B cell (primary cell): ENCODE measurements around the gene GIT1. TPM values are rescaled to one million over a fixed set of nuclear protein-coding genes. Genes with fewer than 3 reads are reported as not detected.

Experiments
- ATAC-seq: fragments of 200-7000 bp; cut with Tn5 transposase; one replicate; pipeline ENCODE4 v1.10.0; 2021; ENCODE audit warnings: low read depth, mild to moderate bottlenecking, moderate number of reproducible peaks, moderate library complexity
- CTCF ChIA-PET: fragments of 350-600 bp; sonication (Branson Sonifier 250); formaldehyde crosslinking; loops from one replicate; lab custom pipeline; 2021; ENCODE audit warnings: antibody characterized with exemption, inconsistent platforms; lab: Charles Lee
- POLR2A ChIA-PET: fragments of 350-600 bp; sonication (Branson Sonifier 250); formaldehyde crosslinking; loops from one replicate; lab custom pipeline; 2021; ENCODE audit warnings: antibody characterized with exemption; lab: Charles Lee
- DNase-seq: peaks from one replicate; pipeline ENCODE4 v3.0.0; 2013
- H2AFZ ChIP-seq: 2 replicates; pipeline ENCODE4 v1.6.1; 2012; ENCODE audit warnings: mild to moderate bottlenecking, low read depth, low read length; ENCODE audit not compliant: insufficient read depth, poor library complexity, severe bottlenecking
- H3K27ac ChIP-seq, 2 donors: 1 replicate in 1 of 2; 2 replicates in 1 of 2; pipeline ENCODE4 v1.5.1; 2012 to 2013; ENCODE audit warnings: low read length in 2 of 2, mild to moderate bottlenecking in 2 of 2, moderate library complexity in 1 of 2
- H3K27me3 ChIP-seq, 4 experiments: fragments of 200-600 bp in 1 of 4; sonication (generic) in 1 of 4; replicated peaks in 1 of 4; 1 replicate in 2 of 4; 2 replicates in 2 of 4; pipeline versions ENCODE4 v1.6.1 to v1.7.0; 2013 to 2016; ENCODE audit warnings: low read length in 3 of 4, mild to moderate bottlenecking in 2 of 4, mixed read lengths in 1 of 4, moderate library complexity in 1 of 4; ENCODE audit not compliant: insufficient read depth in 4 of 4, control insufficient read depth in 3 of 4; ENCODE audit errors: control extremely low read depth in 1 of 4
- H3K36me3 ChIP-seq, 2 experiments: replicated peaks in 1 of 2; 1 replicate in 1 of 2; 2 replicates in 1 of 2; pipeline versions ENCODE4 v1.6.1 to v1.7.1; 2013; ENCODE audit warnings: low read length in 1 of 2; ENCODE audit not compliant: insufficient read depth in 2 of 2, control insufficient read depth in 1 of 2; ENCODE audit errors: control extremely low read depth in 1 of 2, extremely low read depth in 1 of 2
- H3K4me1 ChIP-seq, 2 donors: fragments of 200-600 bp in 1 of 2; sonication (generic) in 1 of 2; 1 replicate in 1 of 2; 2 replicates in 1 of 2; pipeline versions ENCODE4 v1.5.1 to v1.6.1; 2013 to 2017; ENCODE audit warnings: low read length in 2 of 2; ENCODE audit not compliant: control insufficient read depth in 2 of 2, insufficient read depth in 2 of 2
- H3K4me2 ChIP-seq: replicated peaks from 2 replicates; pipeline ENCODE3; 2012; ENCODE audit warnings: mild to moderate bottlenecking, low read depth, low read length; ENCODE audit not compliant: poor library complexity, severe bottlenecking
- H3K4me3 ChIP-seq, 5 experiments: fragments of 200-600 bp in 1 of 5; sonication (generic) in 1 of 5; 1 replicate in 3 of 5; 2 replicates in 2 of 5; pipeline versions ENCODE4 v1.5.1 to v1.7.0; 2011 to 2016; ENCODE audit warnings: low read length in 4 of 5, mild to moderate bottlenecking in 4 of 5, low read depth in 2 of 5, control low read depth in 1 of 5, moderate library complexity in 1 of 5; ENCODE audit not compliant: insufficient read depth in 1 of 5; ENCODE audit errors: control extremely low read depth in 1 of 5, extremely low read depth in 1 of 5
- H3K79me2 ChIP-seq: fragments of 200-600 bp; sonication (generic); one replicate; pipeline ENCODE4 v1.6.0; 2016; ENCODE audit warnings: low read length; ENCODE audit not compliant: control insufficient read depth, insufficient read depth
- H3K9ac ChIP-seq: fragments of 200-600 bp; sonication (generic); 2 replicates; pipeline ENCODE4 v1.6.1; 2017; ENCODE audit warnings: mild to moderate bottlenecking, low read length, moderate library complexity
- H3K9me3 ChIP-seq, 3 donors: one replicate each; pipeline versions ENCODE4 v1.6.1 to v1.7.1; 2013; ENCODE audit warnings: low read length in 2 of 3; ENCODE audit not compliant: control insufficient read depth in 2 of 3, insufficient read depth in 1 of 3; ENCODE audit errors: control extremely low read depth in 1 of 3
- H4K20me1 ChIP-seq: 2 replicates; pipeline ENCODE4 v1.6.0; 2012; ENCODE audit warnings: mild to moderate bottlenecking, low read length; ENCODE audit not compliant: insufficient read depth, control insufficient read depth, poor library complexity, severe bottlenecking
- H3K27ac Mint-ChIP-seq: one replicate; pipeline ENCODE4 v1.8.0; 2021; ENCODE audit warnings: mixed read lengths
- H3K27me3 Mint-ChIP-seq: one replicate; pipeline ENCODE4 v1.8.0; 2021; ENCODE audit warnings: mixed read lengths
- H3K4me1 Mint-ChIP-seq: one replicate; pipeline ENCODE4 v1.8.0; 2021; ENCODE audit warnings: mixed read lengths
- H3K4me3 Mint-ChIP-seq: one replicate; pipeline ENCODE4 v1.8.0; 2021; ENCODE audit warnings: mixed read lengths
- H3K9me3 Mint-ChIP-seq: one replicate; pipeline ENCODE4 v1.8.0; 2022; ENCODE audit warnings: mixed read lengths; ENCODE audit not compliant: insufficient read depth
- CTCF ChIP-seq: fragments of 200-600 bp; IDR thresholded peaks from one replicate; pipeline ENCODE4 v1.8.0; 2022; ENCODE audit warnings: antibody characterized with exemption, mild to moderate bottlenecking
- EZH2 ChIP-seq: IDR thresholded peaks from 2 replicates; pipeline ENCODE4 v1.6.1; 2012; ENCODE audit warnings: borderline replicate concordance, low read depth, mild to moderate bottlenecking, moderate library complexity, low read length; ENCODE audit not compliant: insufficient read depth, poor library complexity, severe bottlenecking
- WGBS: methylation state at CpG from one replicate; pipeline ENCODE4 v1.1.5; 2013; ENCODE audit warnings: missing lambda C conversion rate; ENCODE audit not compliant: insufficient coverage; 5-methylcytosine and 5-hydroxymethylcytosine counted together
- intact Hi-C: fragments of 100-400 bp; cut with micrococcal nuclease; formaldehyde crosslinking; loops from one replicate; pipeline ENCODE4 v1.10.0; 2022
- polyA plus RNA-seq: library from polyadenylated mRNA; depleted of rRNA; stranded (reverse); fragments of >200 nt; gene quantifications from 2 replicates; pipeline ENCODE4 v1.2.3, GENCODE V29; 2012
- total RNA-seq, 2 donors: library from RNA; stranded (reverse); fragments of 120-200 nt in 1 of 2; gene quantifications; 1 replicate in 1 of 2; 2 replicates in 1 of 2; pipeline versions ENCODE4 v1.2.3 to v1.2.4, GENCODE V29; 2013 to 2022

GIT1 gene
- total and polyA plus RNA-seq, 2 donors (not counting 1 experiment from before 2014, with no cell fraction given), result 49.3 to 61.9 TPM

- Mint-ChIP-seq H3K27ac (no peak overlapping the region), H3K4me3 (peak overlapping the region; percentile 71)
These were observed 24.4 kb upstream of the GIT1 start for GRCh38 chr17:29613856-29614255.

More at GRCh38 chr17:29613856-29614255, 24.4 kb upstream of the GIT1 start:
- no peaks in the 10 kb centered on the region for H3K9me3 ChIP-seq
- Mint-ChIP-seq H3K27me3 (peaks cover 5% of the 10 kb centered on the region), H3K4me1 (peaks cover 39% of the 10 kb centered on the region), H3K9me3 (no peaks in the 10 kb centered on the region)
- peak overlapping the region; percentile 100 for H3K4me2 ChIP-seq
- DNase-seq (no peak), ATAC-seq (no peak)
- peaks cover 6% of the 10 kb centered on the region for H3K79me2 ChIP-seq
- peaks cover 41% of the 10 kb centered on the region for H4K20me1 ChIP-seq
- H3K4me3 ChIP-seq, result peak overlapping the region in 3 of 5 experiments; percentile 27 to 51 (median 44)
- H2AFZ ChIP-seq, result peak overlapping the region; percentile 73
- intact Hi-C loops, result loop anchor here (1.0 to 10.0 kb wide), 5 partner anchors 8 to 319 kb away; partner anchors contain the start of genes CORO6 and NUFIP2
- peak overlapping the region; percentile 57 for H3K9ac ChIP-seq
- peaks cover 51 to 56% of the 10 kb centered on the region in 2 donors for H3K4me1 ChIP-seq
- no peak overlapping the region for H3K27ac ChIP-seq
- no peaks in the 10 kb centered on the region for H3K36me3 ChIP-seq
- ChIA-PET CTCF (interaction anchor here (0.6 to 15.4 kb wide), 12 partner anchors 9 to 243 kb away, joined by 3 to 336 read pairs (median 4); partner anchors contain the start of genes ABHD15, ANKRD13B, CORO6 and GIT1), POLR2A (interaction anchor here (0.7 to 1.1 kb wide), 2 partner anchors 9 to 22 kb away, joined by 5 to 9 read pairs; no protein-coding TSS in a partner anchor)
- peaks cover 0 to 40% (median 12%) of the 10 kb centered on the region in 4 experiments for H3K27me3 ChIP-seq
- no peak for TF ChIP-seq EZH2
- no peak for TF ChIP-seq CTCF
- 33% methylated on average over 12 of the region's 13 CpGs for WGBS
